SK-N-SH treated with all-trans-retinoic acid at 6 μM for 48 hours (cell line): ENCODE measurements around the gene CCDC122.

ENCODE experiments used
- ARNTL ChIP-seq: fragments of 450-650 bp; formaldehyde crosslinking; IDR thresholded peaks from 2 replicates; pipeline ENCODE4 v1.5.0; 2020; ENCODE audit warnings: low read depth, mild to moderate bottlenecking, moderate library complexity, borderline replicate concordance
- ESRRG ChIP-seq: fragments of 250-450 bp; sonication (Bioruptor Pico); IDR thresholded peaks from 2 replicates; pipeline ENCODE4 v1.6.1; 2021; ENCODE audit warnings: mild to moderate bottlenecking
- GLIS3 ChIP-seq: fragments of 250-450 bp; sonication (Bioruptor Pico); IDR thresholded peaks from 2 replicates; pipeline ENCODE4 v1.5.0; 2020; ENCODE audit warnings: mild to moderate bottlenecking, moderate library complexity
- OSR1 ChIP-seq: fragments of 250-450 bp; sonication (Bioruptor Pico); IDR thresholded peaks from 2 replicates; pipeline ENCODE4 v1.8.0; 2022; ENCODE audit warnings: moderate library complexity, mild to moderate bottlenecking, inconsistent platforms
- PPARA ChIP-seq: fragments of 250-450 bp; sonication (Bioruptor Pico); IDR thresholded peaks from 2 replicates; pipeline ENCODE4 v1.5.0; 2020; ENCODE audit warnings: mild to moderate bottlenecking, borderline replicate concordance
- RARB ChIP-seq: fragments of 250-450 bp; sonication (Bioruptor Pico); IDR thresholded peaks from 2 replicates; pipeline ENCODE4 v1.8.0; 2021; ENCODE audit warnings: mild to moderate bottlenecking, moderate library complexity
- TOX ChIP-seq: fragments of 250-450 bp; sonication (Bioruptor Pico); IDR thresholded peaks from 2 replicates; pipeline ENCODE4 v1.8.0; 2021; ENCODE audit warnings: mild to moderate bottlenecking, moderate library complexity, borderline replicate concordance
- ZFP30 ChIP-seq: fragments of 450-650 bp; formaldehyde crosslinking; IDR thresholded peaks from 2 replicates; pipeline ENCODE4 v1.5.0; 2022; ENCODE audit warnings: mild to moderate bottlenecking, moderate library complexity
- ZNF565 ChIP-seq: fragments of 450-650 bp; formaldehyde crosslinking; conservative IDR thresholded peaks from 2 replicates; pipeline ENCODE4 v1.5.0; 2020; ENCODE audit warnings: low read depth, mild to moderate bottlenecking, moderate library complexity
- TF ChIP-seq, protein P1 (sequence below): fragments of 250-450 bp; sonication (Bioruptor Pico); IDR thresholded peaks from 2 replicates; pipeline ENCODE4 v1.8.0; 2020; ENCODE audit warnings: mild to moderate bottlenecking, moderate library complexity, borderline replicate concordance
- TF ChIP-seq, protein P2 (sequence below): fragments of 250-450 bp; sonication (Bioruptor Pico); IDR thresholded peaks from 2 replicates; pipeline ENCODE4 v1.5.1; 2020; ENCODE audit warnings: low read depth, mild to moderate bottlenecking, moderate library complexity

- no peak for TF ChIP-seq RARB (CRISPR knock-in tag)
- TF ChIP-seq GLIS3 (CRISPR knock-in tag), result no peak
- TF ChIP-seq ESRRG (CRISPR knock-in tag), result no peak
- TF ChIP-seq, protein P1, sequence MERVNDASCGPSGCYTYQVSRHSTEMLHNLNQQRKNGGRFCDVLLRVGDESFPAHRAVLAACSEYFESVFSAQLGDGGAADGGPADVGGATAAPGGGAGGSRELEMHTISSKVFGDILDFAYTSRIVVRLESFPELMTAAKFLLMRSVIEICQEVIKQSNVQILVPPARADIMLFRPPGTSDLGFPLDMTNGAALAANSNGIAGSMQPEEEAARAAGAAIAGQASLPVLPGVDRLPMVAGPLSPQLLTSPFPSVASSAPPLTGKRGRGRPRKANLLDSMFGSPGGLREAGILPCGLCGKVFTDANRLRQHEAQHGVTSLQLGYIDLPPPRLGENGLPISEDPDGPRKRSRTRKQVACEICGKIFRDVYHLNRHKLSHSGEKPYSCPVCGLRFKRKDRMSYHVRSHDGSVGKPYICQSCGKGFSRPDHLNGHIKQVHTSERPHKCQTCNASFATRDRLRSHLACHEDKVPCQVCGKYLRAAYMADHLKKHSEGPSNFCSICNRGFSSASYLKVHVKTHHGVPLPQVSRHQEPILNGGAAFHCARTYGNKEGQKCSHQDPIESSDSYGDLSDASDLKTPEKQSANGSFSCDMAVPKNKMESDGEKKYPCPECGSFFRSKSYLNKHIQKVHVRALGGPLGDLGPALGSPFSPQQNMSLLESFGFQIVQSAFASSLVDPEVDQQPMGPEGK (CRISPR knock-in tag), result no peak
- no peak for TF ChIP-seq ARNTL (CRISPR knock-in tag)
- no peak for TF ChIP-seq TOX (CRISPR knock-in tag)
- TF ChIP-seq ZNF565 (CRISPR knock-in tag), result no peak
- TF ChIP-seq PPARA (CRISPR knock-in tag), result no peak
- TF ChIP-seq, protein P2, sequence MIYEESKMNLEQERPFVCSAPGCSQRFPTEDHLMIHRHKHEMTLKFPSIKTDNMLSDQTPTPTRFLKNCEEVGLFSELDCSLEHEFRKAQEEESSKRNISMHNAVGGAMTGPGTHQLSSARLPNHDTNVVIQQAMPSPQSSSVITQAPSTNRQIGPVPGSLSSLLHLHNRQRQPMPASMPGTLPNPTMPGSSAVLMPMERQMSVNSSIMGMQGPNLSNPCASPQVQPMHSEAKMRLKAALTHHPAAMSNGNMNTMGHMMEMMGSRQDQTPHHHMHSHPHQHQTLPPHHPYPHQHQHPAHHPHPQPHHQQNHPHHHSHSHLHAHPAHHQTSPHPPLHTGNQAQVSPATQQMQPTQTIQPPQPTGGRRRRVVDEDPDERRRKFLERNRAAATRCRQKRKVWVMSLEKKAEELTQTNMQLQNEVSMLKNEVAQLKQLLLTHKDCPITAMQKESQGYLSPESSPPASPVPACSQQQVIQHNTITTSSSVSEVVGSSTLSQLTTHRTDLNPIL (CRISPR knock-in tag), result no peak
- no peak for TF ChIP-seq OSR1 (CRISPR knock-in tag)
- no peak for TF ChIP-seq ZFP30 (CRISPR knock-in tag)
Measured at GRCh38 chr13:43924549-43925245, 45.2 kb upstream of the CCDC122 start.
